ENCODE measurements around the gene RRBP1.
A peak's percentile ranks its signal among the peaks of the same experiment; 100 is the strongest.

RRBP1 gene

DNA sequence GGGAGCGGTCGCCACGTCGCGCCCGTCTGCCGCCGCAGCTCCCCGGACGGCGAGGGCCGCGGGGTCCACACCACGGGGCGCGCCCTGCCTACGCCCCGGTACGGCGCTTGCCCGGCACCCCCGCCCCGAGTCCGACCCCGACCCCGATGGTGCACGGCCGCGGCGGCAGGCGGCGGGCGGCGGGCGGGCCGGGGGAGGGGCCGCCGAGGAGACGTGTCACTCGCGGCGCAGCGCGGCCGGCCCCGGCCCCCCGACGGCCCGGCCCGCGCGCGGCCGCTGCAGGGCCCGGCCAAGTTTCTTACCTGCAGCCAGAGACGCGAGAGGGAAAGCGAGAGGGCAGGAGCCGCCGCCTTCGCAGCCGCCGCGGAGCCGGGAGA is 328 bp downstream of the RRBP1 start:
- Histone ChIP-seq H3K36me3 (ENCODE audit: insufficient read depth, low read length) (peaks cover 7% of the 10 kb centered on the region; the same call in 1 of the 2 replicates), H3F3A (ENCODE audit: low read depth) (no peaks in the 10 kb centered on the region), H3K27me3 (ENCODE audit: insufficient read depth, low read length, poor library complexity, severe bottlenecking) (no peaks in the 10 kb centered on the region), H3K9ac (ENCODE audit: low read depth, low read length, poor library complexity, severe bottlenecking) (no peak overlapping the region), H3K9me3 (ENCODE audit: insufficient read depth, low read depth, low read length) (no peaks in the 10 kb centered on the region), H3K4me3 (ENCODE audit: low read length, poor library complexity, severe bottlenecking) (peak overlapping the region; percentile 98), H3K4me2 (ENCODE audit: low read depth, low read length, poor library complexity, severe bottlenecking) (no peak overlapping the region), H2AFZ (ENCODE audit: low read length) (peak overlapping the region; percentile 63; the same call in 1 of the 2 replicates), H3K9me2 (replicated peaks; ENCODE audit: low read depth, low read length) (no peaks in the 10 kb centered on the region), H3K79me2 (ENCODE audit: insufficient read depth, low read length) (peaks cover 43% of the 10 kb centered on the region), H4K20me1 (ENCODE audit: insufficient read depth, low read length, poor library complexity, severe bottlenecking) (peaks cover 36% of the 10 kb centered on the region), H3K4me1 (ENCODE audit: insufficient read depth, low read length, poor library complexity, severe bottlenecking) (peaks cover 35% of the 10 kb centered on the region)
- TF ChIP-seq, protein P1, sequence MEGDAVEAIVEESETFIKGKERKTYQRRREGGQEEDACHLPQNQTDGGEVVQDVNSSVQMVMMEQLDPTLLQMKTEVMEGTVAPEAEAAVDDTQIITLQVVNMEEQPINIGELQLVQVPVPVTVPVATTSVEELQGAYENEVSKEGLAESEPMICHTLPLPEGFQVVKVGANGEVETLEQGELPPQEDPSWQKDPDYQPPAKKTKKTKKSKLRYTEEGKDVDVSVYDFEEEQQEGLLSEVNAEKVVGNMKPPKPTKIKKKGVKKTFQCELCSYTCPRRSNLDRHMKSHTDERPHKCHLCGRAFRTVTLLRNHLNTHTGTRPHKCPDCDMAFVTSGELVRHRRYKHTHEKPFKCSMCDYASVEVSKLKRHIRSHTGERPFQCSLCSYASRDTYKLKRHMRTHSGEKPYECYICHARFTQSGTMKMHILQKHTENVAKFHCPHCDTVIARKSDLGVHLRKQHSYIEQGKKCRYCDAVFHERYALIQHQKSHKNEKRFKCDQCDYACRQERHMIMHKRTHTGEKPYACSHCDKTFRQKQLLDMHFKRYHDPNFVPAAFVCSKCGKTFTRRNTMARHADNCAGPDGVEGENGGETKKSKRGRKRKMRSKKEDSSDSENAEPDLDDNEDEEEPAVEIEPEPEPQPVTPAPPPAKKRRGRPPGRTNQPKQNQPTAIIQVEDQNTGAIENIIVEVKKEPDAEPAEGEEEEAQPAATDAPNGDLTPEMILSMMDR (conservative IDR thresholded peaks at IDR 0.05; ENCODE audit: low read length) = no peak
- TF ChIP-seq EZH2phosphoT487 (IDR thresholded peaks at IDR 0.05; ENCODE audit: borderline replicate concordance) = no peak

DNA sequence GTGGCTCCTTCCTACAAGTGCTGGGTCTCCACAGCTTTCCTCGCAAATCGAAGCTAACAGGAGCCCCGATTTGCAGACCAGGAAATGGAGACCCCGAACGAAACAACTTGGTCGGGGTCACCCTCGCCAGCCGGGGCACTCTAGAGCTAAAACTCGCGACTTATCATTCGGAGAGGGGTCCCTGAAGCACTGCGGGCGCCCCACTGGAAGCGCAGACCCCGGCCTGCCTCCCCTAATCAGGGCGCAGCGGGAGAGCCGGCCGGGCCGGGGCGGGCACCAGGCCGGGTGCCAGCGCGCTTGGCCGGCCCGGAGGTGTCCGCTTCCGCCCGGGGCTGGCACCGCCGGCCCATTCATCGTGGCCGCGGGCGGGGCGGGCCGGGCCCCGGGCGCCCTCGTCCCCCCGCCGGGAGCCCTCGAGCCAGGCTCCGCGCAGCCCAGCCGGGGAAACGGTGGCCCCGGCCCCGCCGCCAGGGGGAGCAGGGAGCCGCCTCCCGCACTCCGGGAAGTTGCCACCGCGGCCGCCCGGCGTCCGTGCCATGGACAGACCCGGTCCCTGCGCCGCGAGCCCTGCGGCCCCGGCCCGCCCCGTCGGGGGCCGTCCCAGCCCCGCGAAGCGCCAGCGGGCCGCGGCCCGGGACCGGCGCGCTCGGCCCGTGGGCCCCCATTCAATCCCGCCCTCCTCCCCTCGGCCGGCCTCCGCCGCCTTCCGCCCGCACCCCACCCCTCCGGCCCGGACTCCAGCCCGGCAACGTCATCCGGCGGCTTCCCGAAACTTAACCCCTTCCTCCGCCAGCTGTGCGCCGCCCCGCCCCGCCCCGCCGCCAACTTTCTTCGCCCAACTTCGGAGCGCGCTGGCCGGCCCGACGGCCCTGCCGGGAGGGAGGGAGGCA is 961 bp downstream of the RRBP1 start:
- Histone ChIP-seq H3K36me3 (ENCODE audit: insufficient read depth, low read length) (peaks cover 13% of the 10 kb centered on the region; the same call in 1 of the 2 replicates), H3K27me3 (ENCODE audit: insufficient read depth, low read length, poor library complexity, severe bottlenecking) (no peaks in the 10 kb centered on the region), H2AFZ (ENCODE audit: low read length) (peak overlapping the region; percentile 63; the same call in 1 of the 2 replicates), H3K9me2 (replicated peaks; ENCODE audit: low read depth, low read length) (no peaks in the 10 kb centered on the region), H3K4me2 (ENCODE audit: low read depth, low read length, poor library complexity, severe bottlenecking) (peak overlapping the region; percentile 89), H3K9me3 (ENCODE audit: insufficient read depth, low read depth, low read length) (no peaks in the 10 kb centered on the region), H3K9ac (ENCODE audit: low read depth, low read length, poor library complexity, severe bottlenecking) (peak overlapping the region; percentile 82), H3K79me2 (ENCODE audit: insufficient read depth, low read length) (peaks cover 49% of the 10 kb centered on the region), H3K4me3 (ENCODE audit: low read length, poor library complexity, severe bottlenecking) (peak overlapping the region; percentile 98), H4K20me1 (ENCODE audit: insufficient read depth, low read length, poor library complexity, severe bottlenecking) (peaks cover 42% of the 10 kb centered on the region), H3F3A (ENCODE audit: low read depth) (no peaks in the 10 kb centered on the region), H3K4me1 (ENCODE audit: insufficient read depth, low read length, poor library complexity, severe bottlenecking) (peaks cover 35% of the 10 kb centered on the region)
- no peak for TF ChIP-seq EZH2phosphoT487 (IDR thresholded peaks at IDR 0.05; ENCODE audit: borderline replicate concordance)
- TF ChIP-seq, protein P1 (conservative IDR thresholded peaks at IDR 0.05; ENCODE audit: low read length) = peak; percentile 23; the same call in 1 of the 2 replicates

DNA sequence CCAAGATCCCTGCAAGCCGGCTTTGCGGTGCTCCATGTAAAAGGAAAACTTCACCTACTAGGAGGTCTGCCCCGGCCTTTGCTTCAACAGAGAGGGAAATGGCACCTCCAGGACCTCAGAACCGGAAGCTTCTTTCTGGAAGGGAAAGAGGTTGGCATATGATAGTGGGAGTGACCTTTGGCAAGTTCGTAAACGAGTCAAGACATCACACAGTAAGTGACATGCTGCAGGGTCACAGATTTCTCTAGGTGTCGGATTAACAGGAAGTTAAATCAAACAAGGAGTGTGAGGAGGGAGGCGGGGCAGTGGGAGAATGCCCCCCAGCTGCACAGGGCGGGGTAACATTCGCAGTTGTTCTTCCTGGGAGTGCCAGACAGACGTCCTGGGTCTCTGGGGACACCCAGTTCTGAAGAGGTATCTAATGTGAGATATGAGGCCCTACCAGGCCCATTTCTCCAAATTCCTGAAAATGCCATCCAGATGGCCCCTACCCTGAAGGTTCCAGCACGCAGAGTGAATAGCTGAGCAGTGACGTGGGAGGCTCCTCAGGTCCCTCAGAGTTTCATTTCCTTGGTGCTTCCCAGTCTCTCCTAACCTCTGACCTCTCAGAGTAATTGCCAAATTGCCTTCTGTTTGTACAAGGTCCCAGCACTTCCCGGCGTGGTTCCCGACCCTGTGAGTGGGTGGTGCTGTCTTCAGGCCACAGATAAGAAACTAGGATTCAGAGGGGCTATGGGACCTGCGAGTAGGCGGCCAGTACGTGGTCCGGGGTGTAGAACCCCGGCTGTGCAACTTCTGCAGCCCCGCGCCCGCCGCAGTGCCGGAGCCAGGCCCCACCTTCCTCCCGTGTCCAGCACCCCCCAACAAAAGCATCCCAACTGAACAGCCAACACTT is 1.9 kb downstream of the RRBP1 start:
- Histone ChIP-seq H4K20me1 (ENCODE audit: insufficient read depth, low read length, poor library complexity, severe bottlenecking) (peaks cover 50% of the 10 kb centered on the region), H3K4me3 (ENCODE audit: low read length, poor library complexity, severe bottlenecking) (peak overlapping the region; percentile 98), H3K79me2 (ENCODE audit: insufficient read depth, low read length) (peaks cover 58% of the 10 kb centered on the region), H2AFZ (ENCODE audit: low read length) (peak overlapping the region; percentile 51; the same call in 1 of the 2 replicates), H3K9ac (ENCODE audit: low read depth, low read length, poor library complexity, severe bottlenecking) (peak overlapping the region; percentile 82), H3K9me2 (replicated peaks; ENCODE audit: low read depth, low read length) (no peaks in the 10 kb centered on the region), H3K4me2 (ENCODE audit: low read depth, low read length, poor library complexity, severe bottlenecking) (peak overlapping the region; percentile 89), H3K4me1 (ENCODE audit: insufficient read depth, low read length, poor library complexity, severe bottlenecking) (peaks cover 39% of the 10 kb centered on the region), H3K27me3 (ENCODE audit: insufficient read depth, low read length, poor library complexity, severe bottlenecking) (no peaks in the 10 kb centered on the region), H3K36me3 (ENCODE audit: insufficient read depth, low read length) (peaks cover 13% of the 10 kb centered on the region; the same call in 1 of the 2 replicates), H3F3A (ENCODE audit: low read depth) (no peaks in the 10 kb centered on the region), H3K9me3 (ENCODE audit: insufficient read depth, low read depth, low read length) (no peaks in the 10 kb centered on the region)
- TF ChIP-seq EZH2phosphoT487 (IDR thresholded peaks at IDR 0.05; ENCODE audit: borderline replicate concordance) = no peak
- TF ChIP-seq, protein P1 (conservative IDR thresholded peaks at IDR 0.05; ENCODE audit: low read length) = no peak
